Endothelial cell of umbilical vein (primary cell): ENCODE measurements around the gene ARRB1. TPM values are rescaled to one million over a fixed set of nuclear protein-coding genes. Genes with fewer than 3 reads are reported as not detected.

Experiments
- BruUV-seq: library from RNA; stranded (reverse); fragments of 400-500 nt; replicated peaks from 2 replicates; lab custom pipeline; 2021; lab: Mats Ljungman, UMichigan
- CTCF ChIA-PET: fragments of 300-600, 350-600 bp; sonication (Branson Sonifier 250); formaldehyde crosslinking; loops from one replicate; lab custom pipeline; 2021; ENCODE audit warnings: antibody characterized with exemption, inconsistent platforms; lab: Charles Lee
- POLR2A ChIA-PET: fragments of 300-600, 350-600 bp; sonication (Branson Sonifier 250); formaldehyde crosslinking; loops from one replicate; lab custom pipeline; 2021; ENCODE audit warnings: antibody characterized with exemption, inconsistent platforms; lab: Charles Lee
- DNase-seq: peaks from one replicate; pipeline ENCODE4 v3.0.0-alpha.2; 2011; ENCODE audit warnings: low read depth, low spot score
- FAIRE-seq: peaks from 2 replicates; lab custom pipeline; 2011; peaks lifted over from hg19 to GRCh38; lab: Jason Lieb, UNC
- H2AFZ ChIP-seq: 2 replicates; pipeline ENCODE4 v1.6.0; 2012; ENCODE audit warnings: low read depth, low read length, control low read depth, inconsistent platforms
- H3K27ac ChIP-seq: 2 replicates; pipeline ENCODE4 v1.5.1; 2011; ENCODE audit warnings: low read depth, mild to moderate bottlenecking, control low read depth, low read length, moderate library complexity; ENCODE audit not compliant: insufficient read depth
- H3K27me3 ChIP-seq, 2 experiments: 2 replicates each; pipeline versions ENCODE4 v1.6.0 to v1.6.1; 2011; ENCODE audit warnings: low read length in 2 of 2, mixed read lengths in 1 of 2; ENCODE audit not compliant: control insufficient read depth in 2 of 2, insufficient read depth in 2 of 2
- H3K36me3 ChIP-seq, 2 experiments: 2 replicates in 1 of 2; 3 replicates in 1 of 2; pipeline ENCODE4 v1.5.1; 2011; ENCODE audit warnings: low read length in 2 of 2, mild to moderate bottlenecking in 1 of 2, moderate library complexity in 1 of 2; ENCODE audit not compliant: control insufficient read depth in 2 of 2, insufficient read depth in 2 of 2; ENCODE audit errors: extremely low read depth in 1 of 2
- H3K4me1 ChIP-seq: 3 replicates; pipeline ENCODE4 v1.5.1; 2011; ENCODE audit warnings: mild to moderate bottlenecking, low read length; ENCODE audit not compliant: control insufficient read depth, insufficient read depth; ENCODE audit errors: extremely low read depth
- H3K4me2 ChIP-seq: 2 replicates; pipeline ENCODE4 v1.6.1; 2011; ENCODE audit warnings: low read length, control low read depth, mixed read lengths; ENCODE audit not compliant: insufficient read depth
- H3K4me3 ChIP-seq, 3 experiments: fragments of 200-600 bp in 1 of 3; sonication (generic), shearing (Covaris generic) in 1 of 3; replicated peaks in 1 of 3; 2 replicates each; pipeline ENCODE4 v1.5.1; 2011 to 2016; ENCODE audit warnings: control low read depth in 3 of 3, low read length in 3 of 3, mild to moderate bottlenecking in 2 of 3, inconsistent platforms in 1 of 3, low read depth in 1 of 3, moderate library complexity in 1 of 3; ENCODE audit not compliant: insufficient read depth in 1 of 3
- H3K79me2 ChIP-seq: 2 replicates; pipeline ENCODE4 v1.6.0; 2012; ENCODE audit warnings: low read length, inconsistent platforms; ENCODE audit not compliant: control insufficient read depth, insufficient read depth
- H3K9ac ChIP-seq: replicated peaks from 2 replicates; pipeline ENCODE3; 2011; ENCODE audit warnings: low read length, control low read depth; ENCODE audit not compliant: insufficient read depth; ENCODE audit errors: extremely low read depth
- H3K9me1 ChIP-seq: replicated peaks from 3 replicates; pipeline ENCODE4 v1.6.0; 2011; ENCODE audit warnings: mild to moderate bottlenecking, low read length; ENCODE audit not compliant: control insufficient read depth, insufficient read depth; ENCODE audit errors: extremely low read depth
- H3K9me3 ChIP-seq: replicated peaks from 2 replicates; pipeline ENCODE4 v1.5.1; 2012; ENCODE audit warnings: low read length, inconsistent platforms; ENCODE audit not compliant: control insufficient read depth, insufficient read depth
- H4K20me1 ChIP-seq: replicated peaks from 2 replicates; pipeline ENCODE3; 2011; ENCODE audit warnings: mild to moderate bottlenecking, low read length; ENCODE audit not compliant: control insufficient read depth, insufficient read depth; ENCODE audit errors: extremely low read depth
- EZH2 ChIP-seq: IDR thresholded peaks from 2 replicates; pipeline ENCODE4 v1.6.1; 2012; ENCODE audit warnings: borderline replicate concordance, low read depth, mild to moderate bottlenecking, moderate library complexity, low read length, inconsistent platforms; ENCODE audit not compliant: severe bottlenecking
- FOS ChIP-seq: IDR thresholded peaks from 2 replicates; pipeline ENCODE4 v1.6.1; 2011; ENCODE audit warnings: mild to moderate bottlenecking, low read length, moderate library complexity, borderline replicate concordance; ENCODE audit not compliant: insufficient read depth
- GATA2 ChIP-seq: IDR thresholded peaks from 2 replicates; pipeline ENCODE4 v1.7.0; 2011; ENCODE audit warnings: low read depth, mild to moderate bottlenecking, moderate library complexity, mixed read lengths, low read length; ENCODE audit not compliant: insufficient read length, insufficient read depth
- JUN ChIP-seq: IDR thresholded peaks from 2 replicates; pipeline ENCODE4 v1.6.1; 2011; ENCODE audit warnings: borderline replicate concordance, low read depth; ENCODE audit not compliant: insufficient read length, insufficient read depth
- MYC ChIP-seq: IDR thresholded peaks from one replicate; pipeline ENCODE4 v1.6.1; 2011; ENCODE audit warnings: mild to moderate bottlenecking, low read depth, low read length
- POLR2A ChIP-seq: IDR thresholded peaks from 2 replicates; pipeline ENCODE4 v1.6.1; 2012; ENCODE audit warnings: low read depth, mild to moderate bottlenecking, control low read depth, low read length
- POLR2AphosphoS5 ChIP-seq: IDR thresholded peaks from 2 replicates; pipeline ENCODE4 v1.6.1; 2012; ENCODE audit warnings: low read depth, mild to moderate bottlenecking, control low read depth, low read length, moderate library complexity; ENCODE audit not compliant: insufficient read depth
- dilution Hi-C: fragments of 300-500 bp; cut with MboI; formaldehyde crosslinking; loops from one replicate; pipeline ENCODE4 v1.15.0; 2019; ENCODE audit warnings: low sequenced_read_pairs; ENCODE audit not compliant: extremely low pct_ligation_motif_present
- intact Hi-C: fragments of 100-400 bp; cut with micrococcal nuclease; formaldehyde crosslinking; loops from one replicate; pipeline ENCODE4 v1.10.0; 2022
- polyA plus RNA-seq, 4 experiments: library from polyadenylated mRNA; depleted of rRNA in 3 of 4; stranded (reverse) in 3 of 4; unstranded in 1 of 4; fragments of >200 nt; gene quantifications; 2 replicates each; pipeline versions ENCODE4 v1.2.1 to v1.2.3, GENCODE V29; 2011 to 2012; ENCODE audit warnings: missing spikeins in 1 of 4
- total RNA-seq: library from RNA; stranded (reverse); gene quantifications from 2 replicates; pipeline ENCODE4 v1.2.3, GENCODE V29; 2021
- TF ChIP-seq, protein P1 (sequence below), 2 donors: IDR thresholded peaks; 1 replicate in 1 of 2; 2 replicates in 1 of 2; pipeline ENCODE4 v1.5.1; 2011; ENCODE audit warnings: low read length in 2 of 2, mild to moderate bottlenecking in 2 of 2, moderate library complexity in 2 of 2, control low read depth in 1 of 2, inconsistent platforms in 1 of 2, low read depth in 1 of 2; ENCODE audit not compliant: insufficient read depth in 1 of 2; ENCODE audit errors: extremely low read depth in 1 of 2
- TF ChIP-seq, protein P2 (sequence below): IDR thresholded peaks from 2 replicates; pipeline ENCODE4 v1.6.1; 2011; ENCODE audit not compliant: insufficient read depth, insufficient read length

ARRB1 gene
- total and polyA plus RNA-seq, 2 donors (not counting 3 experiments of a cell fraction or from before 2014, with no cell fraction given) = 63.9 to 92.6 TPM

DNA sequence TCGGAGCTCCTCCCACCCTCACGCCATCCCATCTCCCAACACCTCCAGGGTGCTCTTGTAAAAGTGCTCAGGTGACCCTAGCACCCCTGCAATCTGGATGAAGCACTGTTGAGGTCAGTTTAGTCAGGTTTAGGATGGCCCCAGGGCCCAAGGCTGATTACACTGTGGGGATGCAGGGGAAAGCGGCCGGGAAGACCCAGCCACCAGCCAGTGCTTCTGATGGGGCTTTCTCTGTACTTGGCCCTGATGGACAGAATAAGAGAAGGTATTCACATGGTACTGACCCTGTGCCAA lies 82.1 kb downstream of the ARRB1 start:
- H3K9me3 ChIP-seq = no peaks in the 10 kb centered on the region
- no peaks in the 10 kb centered on the region for H3K4me1 ChIP-seq
- H3K4me2 ChIP-seq = no peak overlapping the region
- POLR2A ChIA-PET = no interaction called here
- H3K27ac ChIP-seq = no peak overlapping the region
- H3K27me3 ChIP-seq = no peaks in the 10 kb centered on the region
- TF ChIP-seq, protein P1, sequence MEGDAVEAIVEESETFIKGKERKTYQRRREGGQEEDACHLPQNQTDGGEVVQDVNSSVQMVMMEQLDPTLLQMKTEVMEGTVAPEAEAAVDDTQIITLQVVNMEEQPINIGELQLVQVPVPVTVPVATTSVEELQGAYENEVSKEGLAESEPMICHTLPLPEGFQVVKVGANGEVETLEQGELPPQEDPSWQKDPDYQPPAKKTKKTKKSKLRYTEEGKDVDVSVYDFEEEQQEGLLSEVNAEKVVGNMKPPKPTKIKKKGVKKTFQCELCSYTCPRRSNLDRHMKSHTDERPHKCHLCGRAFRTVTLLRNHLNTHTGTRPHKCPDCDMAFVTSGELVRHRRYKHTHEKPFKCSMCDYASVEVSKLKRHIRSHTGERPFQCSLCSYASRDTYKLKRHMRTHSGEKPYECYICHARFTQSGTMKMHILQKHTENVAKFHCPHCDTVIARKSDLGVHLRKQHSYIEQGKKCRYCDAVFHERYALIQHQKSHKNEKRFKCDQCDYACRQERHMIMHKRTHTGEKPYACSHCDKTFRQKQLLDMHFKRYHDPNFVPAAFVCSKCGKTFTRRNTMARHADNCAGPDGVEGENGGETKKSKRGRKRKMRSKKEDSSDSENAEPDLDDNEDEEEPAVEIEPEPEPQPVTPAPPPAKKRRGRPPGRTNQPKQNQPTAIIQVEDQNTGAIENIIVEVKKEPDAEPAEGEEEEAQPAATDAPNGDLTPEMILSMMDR (IDR thresholded peaks at IDR 0.05; ENCODE audit: extremely low read depth in 1 of 2, insufficient read depth in 1 of 2, low read depth in 1 of 2, low read length in 2 of 2) = no peak
- no peak for TF ChIP-seq FOS
- no peak for TF ChIP-seq POLR2AphosphoS5
- TF ChIP-seq MYC = no peak
- no peak for TF ChIP-seq EZH2
- TF ChIP-seq, protein P2, sequence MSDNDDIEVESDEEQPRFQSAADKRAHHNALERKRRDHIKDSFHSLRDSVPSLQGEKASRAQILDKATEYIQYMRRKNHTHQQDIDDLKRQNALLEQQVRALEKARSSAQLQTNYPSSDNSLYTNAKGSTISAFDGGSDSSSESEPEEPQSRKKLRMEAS = no peak
- no peak for TF ChIP-seq GATA2
- no peak for TF ChIP-seq POLR2A
- no peak for TF ChIP-seq JUN
- DNase-seq (no peak), FAIRE-seq (no peak)
- H2AFZ ChIP-seq = no peak overlapping the region
- no peak overlapping the region for H3K4me3 ChIP-seq
- H4K20me1 ChIP-seq = no peaks in the 10 kb centered on the region
- no peaks in the 10 kb centered on the region for H3K9me1 ChIP-seq
- CTCF ChIA-PET = interaction anchor here (0.5 to 3.2 kb wide), 2 partner anchors 21 to 242 kb away, joined by 3 to 15 read pairs; no protein-coding TSS in a partner anchor
- H3K9ac ChIP-seq = no peak overlapping the region
- H3K79me2 ChIP-seq = no peaks in the 10 kb centered on the region
- intact Hi-C loops = no loop called here
- dilution Hi-C loops = no loop called here
- BruUV-seq = no TSS peak
- peaks cover 2 to 66% of the 10 kb centered on the region in 2 experiments for H3K36me3 ChIP-seq
